Measurements from ENCODE around the gene TCF12. TPM values are rescaled to one million over a fixed set of nuclear protein-coding genes. Genes with fewer than 3 reads are reported as not detected.
A peak's percentile ranks its signal among the peaks of the same experiment; 100 is the strongest.

TCF12 gene
- total RNA-seq, 1 donor from 2014 or later, result 93.0 TPM

DNA sequence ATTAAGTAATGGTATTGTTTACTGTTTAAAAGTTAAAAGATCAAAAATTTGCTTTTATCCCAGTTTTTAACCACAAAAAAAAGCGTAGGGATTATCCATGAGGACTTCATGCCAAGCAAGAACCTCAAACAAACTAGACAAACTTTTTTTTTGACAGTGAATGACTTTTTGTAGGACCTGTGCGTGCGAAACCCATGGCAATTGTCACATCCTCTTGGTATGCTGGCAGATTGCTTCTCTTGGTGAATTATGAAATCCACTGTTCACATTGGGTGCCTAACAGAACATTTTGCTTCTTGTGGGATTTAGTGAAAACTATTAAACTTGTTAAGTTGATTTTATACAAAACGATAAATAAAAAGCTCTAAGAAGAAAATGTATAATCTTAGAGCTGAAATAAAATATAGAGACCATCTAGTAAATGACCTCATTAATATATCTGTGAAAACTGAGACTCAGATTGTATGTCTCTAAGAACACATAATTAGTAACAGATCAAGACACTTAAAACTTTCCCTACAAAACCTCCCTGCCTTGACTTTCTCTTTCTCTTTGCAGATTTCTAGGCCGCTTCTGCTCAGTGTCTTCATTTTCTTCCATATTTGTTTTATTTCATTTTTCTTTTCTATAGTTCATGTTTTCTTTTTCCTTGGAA, 370.6 kb downstream of the TCF12 start:
- Histone ChIP-seq H3K4me1 (no peaks in the 10 kb centered on the region), H3K27me3 (ENCODE audit: low read depth) (no peaks in the 10 kb centered on the region), H3K4me3 (no peak overlapping the region), H3K36me3 (peaks cover 42% of the 10 kb centered on the region), H3K27ac (peak overlapping the region; percentile 8), H3K9me3 (no peaks in the 10 kb centered on the region)
- intact Hi-C loops (cut with DNase I), result no loop called here
- TF ChIP-seq, protein P1, sequence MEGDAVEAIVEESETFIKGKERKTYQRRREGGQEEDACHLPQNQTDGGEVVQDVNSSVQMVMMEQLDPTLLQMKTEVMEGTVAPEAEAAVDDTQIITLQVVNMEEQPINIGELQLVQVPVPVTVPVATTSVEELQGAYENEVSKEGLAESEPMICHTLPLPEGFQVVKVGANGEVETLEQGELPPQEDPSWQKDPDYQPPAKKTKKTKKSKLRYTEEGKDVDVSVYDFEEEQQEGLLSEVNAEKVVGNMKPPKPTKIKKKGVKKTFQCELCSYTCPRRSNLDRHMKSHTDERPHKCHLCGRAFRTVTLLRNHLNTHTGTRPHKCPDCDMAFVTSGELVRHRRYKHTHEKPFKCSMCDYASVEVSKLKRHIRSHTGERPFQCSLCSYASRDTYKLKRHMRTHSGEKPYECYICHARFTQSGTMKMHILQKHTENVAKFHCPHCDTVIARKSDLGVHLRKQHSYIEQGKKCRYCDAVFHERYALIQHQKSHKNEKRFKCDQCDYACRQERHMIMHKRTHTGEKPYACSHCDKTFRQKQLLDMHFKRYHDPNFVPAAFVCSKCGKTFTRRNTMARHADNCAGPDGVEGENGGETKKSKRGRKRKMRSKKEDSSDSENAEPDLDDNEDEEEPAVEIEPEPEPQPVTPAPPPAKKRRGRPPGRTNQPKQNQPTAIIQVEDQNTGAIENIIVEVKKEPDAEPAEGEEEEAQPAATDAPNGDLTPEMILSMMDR (IDR thresholded peaks at IDR 0.05), result no peak
- ATAC-seq (no peak), DNase-seq (no peak)

DNA sequence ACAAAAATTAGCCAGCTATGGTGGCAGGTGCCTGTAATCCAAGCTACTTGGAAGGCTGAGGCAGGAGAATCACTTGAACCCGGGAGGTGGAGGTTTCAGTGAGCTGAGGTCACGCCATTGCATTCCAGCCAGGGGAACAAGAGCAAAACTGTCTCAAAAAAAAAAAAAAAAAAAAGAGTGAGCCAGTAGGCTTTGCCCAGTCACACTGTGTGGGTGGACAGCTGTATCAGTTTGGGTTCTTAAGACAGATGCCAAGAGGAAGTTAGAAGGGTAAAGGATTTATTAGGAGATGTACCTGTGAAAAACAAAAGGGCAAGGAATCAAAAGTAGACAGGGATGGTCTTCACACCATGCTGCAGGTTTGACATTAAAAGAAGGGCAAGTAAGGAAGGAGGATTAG, 371.7 kb downstream of the TCF12 start:
- H3K27me3 ChIP-seq (ENCODE audit: low read depth), result no peaks in the 10 kb centered on the region
- no peaks in the 10 kb centered on the region for H3K4me1 ChIP-seq
- ATAC-seq (no peak), DNase-seq (no peak)
- intact Hi-C loops (cut with DNase I), result no loop called here
- TF ChIP-seq, protein P1 (IDR thresholded peaks at IDR 0.05), result no peak
- no peak overlapping the region for H3K27ac ChIP-seq
- H3K36me3 ChIP-seq, result peaks cover 36% of the 10 kb centered on the region
- no peaks in the 10 kb centered on the region for H3K9me3 ChIP-seq
- H3K4me3 ChIP-seq, result no peak overlapping the region

DNA sequence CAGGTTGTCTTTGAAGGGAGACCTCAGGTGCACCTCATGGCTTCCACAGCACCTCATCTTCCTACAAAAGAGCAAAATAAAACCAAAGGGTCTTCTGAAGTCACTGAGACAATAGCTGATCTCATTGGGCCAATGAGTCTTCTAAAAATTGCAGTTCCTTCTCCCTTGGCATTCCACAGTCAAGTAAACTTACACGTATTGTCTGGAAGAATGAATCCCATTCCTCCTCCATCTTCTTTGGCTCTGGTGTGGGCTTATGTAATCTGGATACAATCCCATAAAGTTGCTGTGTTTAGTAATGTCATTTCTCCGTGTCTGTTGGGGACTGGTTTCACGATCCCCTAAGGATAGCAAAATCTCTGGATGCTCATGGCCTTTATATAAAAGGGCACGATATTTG, 372.4 kb downstream of the TCF12 start:
- H3K4me1 ChIP-seq, result no peaks in the 10 kb centered on the region
- DNase-seq (no peak), ATAC-seq (no peak)
- intact Hi-C loops (cut with DNase I), result no loop called here
- TF ChIP-seq, protein P1 (IDR thresholded peaks at IDR 0.05), result no peak
- no peak overlapping the region for H3K27ac ChIP-seq
- peaks cover 30% of the 10 kb centered on the region for H3K36me3 ChIP-seq
- H3K27me3 ChIP-seq (ENCODE audit: low read depth), result no peaks in the 10 kb centered on the region
- no peak overlapping the region for H3K4me3 ChIP-seq
- no peaks in the 10 kb centered on the region for H3K9me3 ChIP-seq

DNA sequence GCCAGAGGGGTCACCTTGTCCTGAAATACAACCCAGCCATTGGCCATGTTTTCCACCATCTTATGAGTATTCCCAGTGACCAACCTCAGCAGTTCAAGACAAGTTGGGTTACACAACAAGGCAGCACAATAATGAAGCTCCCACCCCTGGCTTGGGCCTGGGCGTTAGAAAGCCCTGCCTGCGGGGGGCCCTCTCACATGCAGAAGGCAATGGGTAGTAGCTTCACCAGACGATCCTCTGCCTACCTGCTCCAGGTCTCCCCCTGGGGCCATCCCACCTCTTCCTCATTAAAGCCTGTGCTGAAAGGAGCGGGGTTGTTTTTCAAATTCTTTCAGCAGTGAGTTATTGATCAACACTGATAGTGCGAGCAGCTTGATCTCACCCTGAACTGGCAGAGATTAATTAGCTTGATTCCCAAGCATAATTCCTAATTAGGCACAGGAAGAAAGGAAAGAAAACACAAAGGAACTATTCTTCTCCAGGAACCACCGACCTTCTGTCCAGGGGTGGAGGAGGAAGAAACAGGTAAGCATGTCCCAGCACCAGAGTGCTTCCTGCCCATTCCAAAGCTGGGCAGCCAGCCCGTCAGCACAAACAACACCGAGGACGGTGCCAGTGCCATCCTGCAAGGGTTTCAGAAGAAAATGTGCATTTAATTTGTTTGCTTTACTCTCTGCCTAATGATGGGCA, 378.2 kb downstream of the TCF12 start:
- Histone ChIP-seq H3K4me3 (no peak overlapping the region), H3K9me3 (no peaks in the 10 kb centered on the region), H3K4me1 (peaks cover 8% of the 10 kb centered on the region), H3K27ac (no peak overlapping the region), H3K36me3 (no peaks in the 10 kb centered on the region), H3K27me3 (ENCODE audit: low read depth) (no peaks in the 10 kb centered on the region)
- ATAC-seq, result no peak
- intact Hi-C loops (cut with DNase I), result no loop called here
- no peak for DNase-seq
- TF ChIP-seq, protein P1 (IDR thresholded peaks at IDR 0.05), result no peak

DNA sequence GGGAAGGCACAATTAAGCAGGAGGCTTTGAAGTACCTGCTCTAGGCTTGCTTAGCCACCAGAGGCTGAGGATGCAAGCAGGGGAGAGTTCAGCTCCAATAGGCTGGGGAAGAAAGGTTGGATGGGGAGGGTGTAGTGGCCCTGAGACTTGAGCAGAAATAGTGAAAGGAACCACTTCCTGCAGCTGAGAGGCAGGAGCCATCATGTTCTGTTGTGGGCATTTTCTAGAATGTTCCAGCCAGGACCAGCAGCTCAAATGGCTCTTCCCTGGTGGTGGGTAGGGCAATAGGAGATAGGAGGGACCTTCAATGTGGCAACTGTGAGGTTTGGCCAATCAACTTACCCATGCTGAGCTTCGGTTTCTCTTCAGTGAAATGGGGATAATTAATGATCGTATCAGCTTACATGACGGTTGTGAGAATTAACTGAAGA, 378.7 kb downstream of the TCF12 start:
- intact Hi-C loops (cut with DNase I), result no loop called here
- TF ChIP-seq, protein P1 (IDR thresholded peaks at IDR 0.05), result no peak
- Histone ChIP-seq H3K27ac (no peak overlapping the region), H3K36me3 (no peaks in the 10 kb centered on the region), H3K9me3 (no peaks in the 10 kb centered on the region), H3K4me1 (peaks cover 8% of the 10 kb centered on the region), H3K4me3 (no peak overlapping the region), H3K27me3 (ENCODE audit: low read depth) (no peaks in the 10 kb centered on the region)
- ATAC-seq (no peak), DNase-seq (no peak)
